Testis (tissue), 2 donors: ENCODE data around the gene COL6A3.

Source experiments
- POLR2A ChIP-seq: fragments of 450-650 bp; IDR thresholded peaks from one replicate; pipeline ENCODE4 v1.6.1; 2017; ENCODE audit warnings: antibody characterized with exemption, mild to moderate bottlenecking, moderate library complexity
- TF ChIP-seq, protein P1 (sequence below), 3 experiments: fragments of 450-650 bp in 2 of 3; fragments of 200-600 bp in 1 of 3; sonication (generic) in 1 of 3; IDR thresholded peaks; one replicate each; pipeline ENCODE4 v1.5.1; 2016 to 2019; ENCODE audit warnings: antibody characterized with exemption in 3 of 3, mild to moderate bottlenecking in 2 of 3, moderate library complexity in 1 of 3

DNA sequence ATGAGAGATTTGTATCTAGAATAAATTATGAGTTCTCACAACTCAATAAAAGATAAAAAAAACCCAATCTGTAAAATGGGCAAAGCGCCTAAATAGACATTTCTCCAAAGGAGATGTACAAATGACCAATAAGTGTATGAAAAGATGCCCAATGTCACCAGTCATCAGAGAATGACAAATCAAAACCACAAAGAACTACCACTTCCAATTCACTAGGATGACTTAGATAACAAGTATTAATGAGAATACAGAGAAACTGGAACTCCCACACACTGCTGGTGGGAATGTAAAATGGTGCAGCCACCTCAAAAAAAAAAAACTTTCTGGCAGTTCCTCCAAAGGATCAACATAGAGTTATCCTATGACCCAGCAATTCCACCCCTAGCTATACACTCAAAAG lies 17.4 kb upstream of the COL6A3 start:
- TF ChIP-seq, protein P1, sequence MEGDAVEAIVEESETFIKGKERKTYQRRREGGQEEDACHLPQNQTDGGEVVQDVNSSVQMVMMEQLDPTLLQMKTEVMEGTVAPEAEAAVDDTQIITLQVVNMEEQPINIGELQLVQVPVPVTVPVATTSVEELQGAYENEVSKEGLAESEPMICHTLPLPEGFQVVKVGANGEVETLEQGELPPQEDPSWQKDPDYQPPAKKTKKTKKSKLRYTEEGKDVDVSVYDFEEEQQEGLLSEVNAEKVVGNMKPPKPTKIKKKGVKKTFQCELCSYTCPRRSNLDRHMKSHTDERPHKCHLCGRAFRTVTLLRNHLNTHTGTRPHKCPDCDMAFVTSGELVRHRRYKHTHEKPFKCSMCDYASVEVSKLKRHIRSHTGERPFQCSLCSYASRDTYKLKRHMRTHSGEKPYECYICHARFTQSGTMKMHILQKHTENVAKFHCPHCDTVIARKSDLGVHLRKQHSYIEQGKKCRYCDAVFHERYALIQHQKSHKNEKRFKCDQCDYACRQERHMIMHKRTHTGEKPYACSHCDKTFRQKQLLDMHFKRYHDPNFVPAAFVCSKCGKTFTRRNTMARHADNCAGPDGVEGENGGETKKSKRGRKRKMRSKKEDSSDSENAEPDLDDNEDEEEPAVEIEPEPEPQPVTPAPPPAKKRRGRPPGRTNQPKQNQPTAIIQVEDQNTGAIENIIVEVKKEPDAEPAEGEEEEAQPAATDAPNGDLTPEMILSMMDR (IDR thresholded peaks at IDR 0.05): no peak
- no peak for TF ChIP-seq POLR2A
